ENCODE measurements around the gene EPHA1. TPM values are rescaled to one million over a fixed set of nuclear protein-coding genes. Genes with fewer than 3 reads are reported as not detected.

Gene EPHA1
- total and polyA plus RNA-seq, 2 experiments from 2014 or later: 60.7 to 154 TPM

GRCh38 chr7:143410521-143411004 lies 1.9 kb upstream of the EPHA1 start:
- Mint-ChIP-seq H3K27me3 (ENCODE audit: insufficient read depth, low read depth, poor library complexity) (peaks cover 34% of the 10 kb centered on the region), H3K4me3 (peak overlapping the region; percentile 63), H3K36me3 (ENCODE audit: low read depth) (peaks cover 19% of the 10 kb centered on the region), H3K27ac (peak overlapping the region; percentile 96), H3K4me1 (peaks cover 80% of the 10 kb centered on the region), H3K9me3 (no peaks in the 10 kb centered on the region; the same call in 2 of the 3 replicates)
- Histone ChIP-seq H3K27ac (ENCODE audit: low read depth) (peak overlapping the region; percentile 87), H3F3A (replicated peaks; ENCODE audit: low read depth) (peaks cover 8% of the 10 kb centered on the region), H3K36me3 (ENCODE audit: insufficient read depth) (no peaks in the 10 kb centered on the region), H3K4me1 (ENCODE audit: insufficient read depth) (peaks cover 77% of the 10 kb centered on the region), H3K9me2 (ENCODE audit: insufficient read depth) (no peaks in the 10 kb centered on the region), H3K4me3 (peak overlapping the region; percentile 11), H3K27me3 (ENCODE audit: insufficient read depth) (no peaks in the 10 kb centered on the region), H2AFZ (no peak overlapping the region), H3K4me2 (peak overlapping the region; percentile 75), H4K20me1 (replicated peaks; ENCODE audit: insufficient read depth) (peaks cover 2% of the 10 kb centered on the region; the same call in 1 of the 2 replicates), H3K79me2 (replicated peaks; ENCODE audit: insufficient read depth) (peaks cover 32% of the 10 kb centered on the region)
- DNase-seq (ENCODE audit: low spot score): peak; percentile 84
- ATAC-seq: peak; percentile 25
- TF ChIP-seq EZH2 (IDR thresholded peaks at IDR 0.05; ENCODE audit: low read depth, unreplicated experiment) (no peak), POLR2AphosphoS5 (IDR thresholded peaks at IDR 0.05; ENCODE audit: low read depth) (peak; percentile 61), JUNB (IDR thresholded peaks at IDR 0.05; ENCODE audit: unreplicated experiment) (no peak), REST (IDR thresholded peaks at IDR 0.05; ENCODE audit: unreplicated experiment) (no peak), NANOG (IDR thresholded peaks at IDR 0.05; ENCODE audit: borderline replicate concordance) (peak; percentile 48), ETS1 (IDR thresholded peaks at IDR 0.05) (no peak), EZH2phosphoT487 (IDR thresholded peaks at IDR 0.05; ENCODE audit: unreplicated experiment) (no peak)

GRCh38 chr7:143408252-143408685 lies 387 bp downstream of the EPHA1 start:
- Histone ChIP-seq H3K9me2 (ENCODE audit: insufficient read depth) (no peaks in the 10 kb centered on the region), H3K4me3 (peak overlapping the region; percentile 95), H3K4me1 (ENCODE audit: insufficient read depth) (peaks cover 82% of the 10 kb centered on the region), H3K36me3 (ENCODE audit: insufficient read depth) (peaks cover 4% of the 10 kb centered on the region), H3K79me2 (replicated peaks; ENCODE audit: insufficient read depth) (peaks cover 55% of the 10 kb centered on the region), H3F3A (replicated peaks; ENCODE audit: low read depth) (peaks cover 8% of the 10 kb centered on the region), H4K20me1 (replicated peaks; ENCODE audit: insufficient read depth) (peaks cover 2% of the 10 kb centered on the region; the same call in 1 of the 2 replicates), H2AFZ (no peak overlapping the region), H3K27ac (ENCODE audit: low read depth) (peak overlapping the region; percentile 83), H3K4me2 (peak overlapping the region; percentile 97), H3K27me3 (ENCODE audit: insufficient read depth) (no peaks in the 10 kb centered on the region)
- ATAC-seq (peak; percentile 40), DNase-seq (ENCODE audit: low spot score) (peak; percentile 47)
- H3K4me1 Mint-ChIP-seq: peaks cover 85% of the 10 kb centered on the region
- no peaks in the 10 kb centered on the region; the same call in 2 of the 3 replicates for H3K9me3 Mint-ChIP-seq
- TF ChIP-seq POLR2AphosphoS5 (IDR thresholded peaks at IDR 0.05; ENCODE audit: low read depth) (0 out of 2 replicates have a peak, but pooled peaks have one; percentile 38), CREB1 (CRISPR knock-in tag; IDR thresholded peaks at IDR 0.05; ENCODE audit: low read depth) (no peak), EZH2 (IDR thresholded peaks at IDR 0.05; ENCODE audit: low read depth, unreplicated experiment) (no peak)
- peaks cover 34% of the 10 kb centered on the region for H3K27me3 Mint-ChIP-seq (ENCODE audit: insufficient read depth, low read depth, poor library complexity)
- peak overlapping the region; percentile 95 for H3K4me3 Mint-ChIP-seq
- peaks cover 41% of the 10 kb centered on the region for H3K36me3 Mint-ChIP-seq (ENCODE audit: low read depth)
- peak overlapping the region; percentile 96 for H3K27ac Mint-ChIP-seq

All from GM23338 (cell line).